A673 (cell line): ENCODE measurements around the gene GSG1L2. TPM values are rescaled to one million over a fixed set of nuclear protein-coding genes. Genes with fewer than 3 reads are reported as not detected.
"Not testable (repeated sequence)": the region's sequence is repeated elsewhere in the genome, so short reads cannot be mapped to it uniquely, and the experiment has no call there.

Source experiments
- BruUV-seq: library from RNA; stranded (reverse); fragments of 400-500 nt; replicated peaks from 2 replicates; lab custom pipeline; 2021; lab: Mats Ljungman, UMichigan
- CTCF ChIA-PET: fragments of 300-600 bp; sonication (Branson Sonifier 250); formaldehyde crosslinking; loops from one replicate; lab custom pipeline; 2022; ENCODE audit warnings: antibody characterized with exemption; lab: Charles Lee
- POLR2A ChIA-PET: fragments of 300-600 bp; sonication (Branson Sonifier 250); formaldehyde crosslinking; loops from one replicate; lab custom pipeline; 2022; ENCODE audit warnings: antibody characterized with exemption; ENCODE audit not compliant: low non-redundant PET; lab: Charles Lee
- DNase-seq: peaks from one replicate; pipeline ENCODE4 v3.0.0-alpha.2; 2015; ENCODE audit warnings: low spot score
- H3K27ac ChIP-seq: fragments of 200-600 bp; sonication (generic); 2 replicates; pipeline ENCODE4 v1.5.1; 2016; ENCODE audit warnings: mixed run types, low read depth, mild to moderate bottlenecking, mixed read lengths, antibody characterized with exemption, low read length; ENCODE audit not compliant: poor library complexity, severe bottlenecking
- H3K27me3 ChIP-seq: fragments of 200-600 bp; sonication (generic); replicated peaks from 2 replicates; pipeline ENCODE4 v1.6.1; 2017; ENCODE audit warnings: mixed run types, low read depth, mild to moderate bottlenecking, mixed read lengths, antibody characterized with exemption, low read length; ENCODE audit not compliant: insufficient read depth, poor library complexity
- H3K36me3 ChIP-seq: fragments of 200-600 bp; sonication (generic); 2 replicates; pipeline ENCODE4 v1.6.1; 2016; ENCODE audit warnings: mixed run types, mild to moderate bottlenecking, mixed read lengths, antibody characterized with exemption, low read length; ENCODE audit not compliant: insufficient read depth, poor library complexity, severe bottlenecking
- H3K4me1 ChIP-seq: fragments of 200-600 bp; sonication (generic); 2 replicates; pipeline ENCODE4 v1.6.1; 2017; ENCODE audit warnings: mixed run types, mild to moderate bottlenecking, mixed read lengths, antibody characterized with exemption, low read length; ENCODE audit not compliant: insufficient read depth, poor library complexity, severe bottlenecking
- H3K4me3 ChIP-seq: fragments of 200-600 bp; sonication (generic); 2 replicates; pipeline ENCODE4 v1.5.1; 2016; ENCODE audit warnings: low read depth, mixed run types, mild to moderate bottlenecking, mixed read lengths, low read length; ENCODE audit not compliant: poor library complexity, severe bottlenecking
- H3K9me3 ChIP-seq: fragments of 200-600 bp; sonication (generic); 2 replicates; pipeline ENCODE4 v1.6.1; 2016; ENCODE audit warnings: mixed run types, low read depth, mild to moderate bottlenecking, mixed read lengths, antibody characterized with exemption, low read length; ENCODE audit not compliant: poor library complexity, severe bottlenecking
- CTCF ChIP-seq: fragments of 300-800, 200-600 bp; sonication (generic); conservative IDR thresholded peaks from 2 replicates; pipeline ENCODE4 v1.5.1; 2017; ENCODE audit warnings: low read depth, mild to moderate bottlenecking, antibody characterized with exemption, low read length, moderate library complexity, mixed read lengths
- EZH2 ChIP-seq: fragments of 200-600 bp; sonication (generic); IDR thresholded peaks from 2 replicates; pipeline ENCODE4 v1.6.1; 2017; ENCODE audit warnings: borderline replicate concordance, low read depth, mild to moderate bottlenecking, mixed read lengths, antibody characterized with exemption, low read length; ENCODE audit not compliant: poor library complexity, severe bottlenecking
- intact Hi-C: fragments of 100-400 bp; cut with micrococcal nuclease; formaldehyde crosslinking; loops from one replicate; pipeline ENCODE4 v1.10.0; 2022; ENCODE audit not compliant: unreplicated experiment
- total RNA-seq: library from RNA; stranded (reverse); gene quantifications from 2 replicates; pipeline ENCODE4 v1.2.3, GENCODE V29; 2021

GSG1L2 gene
- total RNA-seq, 1 experiment from 2014 or later, result not detected

GRCh38 chr17:9788601-9789000 is 33.3 kb downstream of the GSG1L2 start:
- intact Hi-C loops, result no loop called here
- no TSS peak for BruUV-seq
- Histone ChIP-seq H3K27me3 (peaks cover 6% of the 10 kb centered on the region), H3K4me3 (no peak overlapping the region), H3K27ac (no peak overlapping the region), H3K36me3 (no peaks in the 10 kb centered on the region), H3K4me1 (no peaks in the 10 kb centered on the region), H3K9me3 (no peaks in the 10 kb centered on the region)
- TF ChIP-seq CTCF (no peak), EZH2 (no peak)
- DNase-seq, result no peak
- POLR2A ChIA-PET, result no interaction called here
- CTCF ChIA-PET, result no interaction called here

GRCh38 chr17:9784544-9784943 is 37.3 kb downstream of the GSG1L2 start:
- ChIA-PET CTCF (no interaction called here), POLR2A (no interaction called here)
- DNase-seq, result no peak
- Histone ChIP-seq H3K9me3 (no peaks in the 10 kb centered on the region), H3K36me3 (no peaks in the 10 kb centered on the region), H3K27me3 (peaks cover 39% of the 10 kb centered on the region), H3K4me1 (no peaks in the 10 kb centered on the region), H3K27ac (no peak overlapping the region), H3K4me3 (no peak overlapping the region)
- TF ChIP-seq CTCF (no peak), EZH2 (no peak)
- intact Hi-C loops, result no loop called here
- no TSS peak for BruUV-seq

GRCh38 chr17:9783465-9783864 is 38.4 kb downstream of the GSG1L2 start:
- intact Hi-C loops, CTCF ChIA-PET, H3K27ac ChIP-seq, H3K9me3 ChIP-seq, H3K4me1 ChIP-seq, BruUV-seq, H3K36me3 ChIP-seq, POLR2A ChIA-PET, DNase-seq, H3K4me3 ChIP-seq: not testable (repeated sequence)
- H3K27me3 ChIP-seq, result peaks cover 44% of the 10 kb centered on the region

- no peak overlapping the region for H3K4me3 ChIP-seq
- H3K27me3 ChIP-seq, result peaks cover 44% of the 10 kb centered on the region
- ChIA-PET POLR2A (no interaction called here), CTCF (no interaction called here)
- intact Hi-C loops, result no loop called here
- H3K36me3 ChIP-seq, result no peaks in the 10 kb centered on the region
- TF ChIP-seq EZH2 (no peak), CTCF (no peak)
- no peaks in the 10 kb centered on the region for H3K4me1 ChIP-seq
- no peaks in the 10 kb centered on the region for H3K9me3 ChIP-seq
- no peak overlapping the region for H3K27ac ChIP-seq
- no peak for DNase-seq
- BruUV-seq, result no TSS peak
Measured at GRCh38 chr17:9783050-9783449, 38.8 kb downstream of the GSG1L2 start.
